HepG2 (cell line): ENCODE measurements around the gene IFT172. TPM values are rescaled to one million over a fixed set of nuclear protein-coding genes. Genes with fewer than 3 reads are reported as not detected.

Experiments used
- ADNP ChIP-seq: sonication (generic); formaldehyde crosslinking; IDR thresholded peaks from 2 replicates; pipeline ENCODE4 v1.4.0; 2020; ENCODE audit warnings: missing genetic modification reagents
- BCL6 ChIP-seq: IDR thresholded peaks from 2 replicates; pipeline ENCODE4 v1.6.1; 2016; ENCODE audit warnings: missing genetic modification reagents, missing compliant biosample characterization
- CAMTA2 ChIP-seq: sonication (generic); formaldehyde crosslinking; IDR thresholded peaks from 2 replicates; pipeline ENCODE4 v1.4.0; 2020; ENCODE audit warnings: mild to moderate bottlenecking, missing genetic modification reagents, borderline replicate concordance
- HNF4G ChIP-seq, 2 experiments: sonication (generic) in 1 of 2; formaldehyde crosslinking in 1 of 2; IDR thresholded peaks; 2 replicates each; pipeline versions ENCODE4 v1.4.0 to v1.6.1; 2011 to 2020; ENCODE audit warnings: borderline replicate concordance in 2 of 2, low read depth in 2 of 2, mild to moderate bottlenecking in 2 of 2, low read length in 1 of 2, missing genetic modification reagents in 1 of 2, moderate library complexity in 1 of 2
- HOXA3 ChIP-seq: sonication (generic); formaldehyde crosslinking; IDR thresholded peaks from 2 replicates; pipeline ENCODE4 v1.5.0; 2020; ENCODE audit warnings: missing genetic modification reagents
- KMT2A ChIP-seq: sonication (generic); formaldehyde crosslinking; IDR thresholded peaks from 2 replicates; pipeline ENCODE4 v1.4.0; 2020; ENCODE audit warnings: missing genetic modification reagents
- MAFF ChIP-seq: IDR thresholded peaks from 2 replicates; pipeline ENCODE4 v1.6.1; 2011; ENCODE audit warnings: low read depth, low read length, improper control_type of control experiment
- NPAS2 ChIP-seq: sonication (generic); formaldehyde crosslinking; IDR thresholded peaks from 2 replicates; pipeline ENCODE4 v1.8.0; 2022; ENCODE audit warnings: mild to moderate bottlenecking, missing genetic modification reagents, borderline replicate concordance
- TEAD3 ChIP-seq: optimal IDR thresholded peaks from 2 replicates; pipeline ENCODE3; 2016; ENCODE audit warnings: borderline replicate concordance
- ZNF430 ChIP-seq: sonication (generic); formaldehyde crosslinking; IDR thresholded peaks from 2 replicates; pipeline ENCODE4 v1.9.0; 2021; ENCODE audit warnings: mild to moderate bottlenecking, missing genetic modification reagents
- ZNF543 ChIP-seq: sonication (generic); formaldehyde crosslinking; IDR thresholded peaks from 2 replicates; pipeline ENCODE4 v1.4.0; 2020; ENCODE audit warnings: mild to moderate bottlenecking, missing genetic modification reagents
- ZNF577 ChIP-seq: sonication (generic); formaldehyde crosslinking; IDR thresholded peaks from 2 replicates; pipeline ENCODE4 v1.4.0; 2020; ENCODE audit warnings: mild to moderate bottlenecking, low read depth, missing genetic modification reagents, borderline replicate concordance
- ZNF607 ChIP-seq: sonication (generic); formaldehyde crosslinking; IDR thresholded peaks from 2 replicates; pipeline ENCODE4 v1.5.1; 2020; ENCODE audit warnings: missing genetic modification reagents, mild to moderate bottlenecking, borderline replicate concordance
- polyA plus RNA-seq, 8 experiments: library from polyadenylated mRNA; depleted of rRNA in 3 of 8; stranded (reverse) in 7 of 8; unstranded in 1 of 8; fragments of >200 nt; fragmentation: Illumina TruSeq in 4 of 8; extraction: Trizol in 4 of 8; gene quantifications; 2 replicates each; pipeline versions ENCODE4 v1.2.1 to v1.2.3, GENCODE V29; 2011 to 2016; ENCODE audit warnings: low read depth in 4 of 8, missing spikeins in 1 of 8, mixed read lengths in 1 of 8; ENCODE audit not compliant: insufficient read depth in 1 of 8
- total RNA-seq, 5 experiments: library from RNA; depleted of rRNA; stranded (reverse); fragments of >200 nt; fragmentation: Illumina TruSeq; extraction: Trizol; gene quantifications; 2 replicates each; pipeline ENCODE4 v1.2.3, GENCODE V29; 2016; ENCODE audit warnings: low read depth in 1 of 5
- TF ChIP-seq, protein P1 (sequence below): sonication (generic); formaldehyde crosslinking; IDR thresholded peaks from 2 replicates; pipeline ENCODE4 v1.4.0; 2020; ENCODE audit warnings: missing genetic modification reagents, borderline replicate concordance
- TF ChIP-seq, protein P2 (sequence below), 2 experiments: sonication (generic) in 1 of 2; formaldehyde crosslinking in 1 of 2; IDR thresholded peaks; 2 replicates each; pipeline versions ENCODE4 v1.6.1 to v1.9.0; 2014 to 2022; ENCODE audit warnings: antibody characterized with exemption in 1 of 2, borderline replicate concordance in 1 of 2, inconsistent platforms in 1 of 2, low read depth in 1 of 2, missing genetic modification reagents in 1 of 2
- TF ChIP-seq, protein P3 (sequence below): sonication (generic); formaldehyde crosslinking; IDR thresholded peaks from 2 replicates; pipeline ENCODE4 v1.5.1; 2020; ENCODE audit warnings: missing genetic modification reagents, mild to moderate bottlenecking, borderline replicate concordance

The IFT172 gene
- total and polyA plus RNA-seq, 2 of the 13 experiments (the other 11 are each of a cell fraction or from before 2014, with no cell fraction given), result 21.6 to 35.7 TPM

DNA sequence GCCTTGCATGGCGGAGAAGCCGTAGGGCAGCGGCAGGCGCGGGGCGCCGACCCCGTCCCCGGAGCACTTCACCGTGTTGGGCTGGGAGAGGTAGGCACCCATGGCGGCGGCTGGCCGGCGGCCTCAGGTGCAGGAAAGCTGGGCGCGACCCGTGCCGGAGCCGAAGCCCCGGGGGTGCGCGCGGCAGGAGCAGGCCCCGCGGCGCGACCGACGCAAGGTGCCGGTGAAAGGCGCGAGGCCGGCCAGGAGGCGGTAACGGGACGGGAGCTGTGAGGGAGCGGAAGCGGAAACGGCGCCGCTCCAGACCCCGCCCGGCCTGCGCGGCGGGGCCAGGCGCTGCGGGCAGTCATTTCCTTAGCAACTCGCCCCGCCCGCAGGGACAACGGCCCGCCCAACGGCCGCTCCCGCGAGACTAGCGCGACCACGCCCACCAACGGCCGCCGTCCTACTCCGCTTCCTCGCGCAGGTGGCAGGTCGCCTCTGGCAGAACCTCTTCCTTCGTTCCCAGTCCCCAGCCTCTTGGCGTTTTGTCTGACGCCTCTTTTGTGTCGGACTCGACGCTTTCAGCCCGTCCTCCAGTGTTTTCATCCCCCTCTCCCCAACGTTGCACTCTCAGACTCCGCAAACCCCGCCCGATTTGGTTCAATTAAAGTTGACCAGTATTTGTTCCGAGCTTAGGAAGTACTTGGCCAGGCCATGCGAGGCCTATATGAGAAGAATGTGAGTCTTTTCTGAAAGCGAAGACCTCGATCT is 80.0 kb downstream of the IFT172 start, which contains the start of gene PPM1G (continued):
- TF ChIP-seq CAMTA2 (CRISPR knock-in tag) (no peak; the same call in 1 of the 2 replicates), NPAS2 (CRISPR knock-in tag) (no peak), KMT2A (CRISPR knock-in tag) (peak; percentile 82), ZNF543 (0 out of 2 replicates have a peak, but pooled peaks have one; percentile 79), ZNF430 (CRISPR knock-in tag) (peak; percentile 98), ZNF577 (CRISPR knock-in tag) (peak; percentile 83), ADNP (no peak), TEAD3 (CRISPR knock-in tag) (peak; percentile 84), ZNF607 (CRISPR knock-in tag) (peak; percentile 94), HNF4G (IDR thresholded peaks at IDR 0.05; ENCODE audit: borderline replicate concordance, low read depth, low read length) (no peak), HNF4G (CRISPR knock-in tag; IDR thresholded peaks at IDR 0.05; ENCODE audit: borderline replicate concordance, low read depth) (peak; percentile 75), HOXA3 (CRISPR knock-in tag) (peak; percentile 88), MAFF (no peak), BCL6 (peak; percentile 40; the same call in 1 of the 2 replicates)
- TF ChIP-seq, protein P1, sequence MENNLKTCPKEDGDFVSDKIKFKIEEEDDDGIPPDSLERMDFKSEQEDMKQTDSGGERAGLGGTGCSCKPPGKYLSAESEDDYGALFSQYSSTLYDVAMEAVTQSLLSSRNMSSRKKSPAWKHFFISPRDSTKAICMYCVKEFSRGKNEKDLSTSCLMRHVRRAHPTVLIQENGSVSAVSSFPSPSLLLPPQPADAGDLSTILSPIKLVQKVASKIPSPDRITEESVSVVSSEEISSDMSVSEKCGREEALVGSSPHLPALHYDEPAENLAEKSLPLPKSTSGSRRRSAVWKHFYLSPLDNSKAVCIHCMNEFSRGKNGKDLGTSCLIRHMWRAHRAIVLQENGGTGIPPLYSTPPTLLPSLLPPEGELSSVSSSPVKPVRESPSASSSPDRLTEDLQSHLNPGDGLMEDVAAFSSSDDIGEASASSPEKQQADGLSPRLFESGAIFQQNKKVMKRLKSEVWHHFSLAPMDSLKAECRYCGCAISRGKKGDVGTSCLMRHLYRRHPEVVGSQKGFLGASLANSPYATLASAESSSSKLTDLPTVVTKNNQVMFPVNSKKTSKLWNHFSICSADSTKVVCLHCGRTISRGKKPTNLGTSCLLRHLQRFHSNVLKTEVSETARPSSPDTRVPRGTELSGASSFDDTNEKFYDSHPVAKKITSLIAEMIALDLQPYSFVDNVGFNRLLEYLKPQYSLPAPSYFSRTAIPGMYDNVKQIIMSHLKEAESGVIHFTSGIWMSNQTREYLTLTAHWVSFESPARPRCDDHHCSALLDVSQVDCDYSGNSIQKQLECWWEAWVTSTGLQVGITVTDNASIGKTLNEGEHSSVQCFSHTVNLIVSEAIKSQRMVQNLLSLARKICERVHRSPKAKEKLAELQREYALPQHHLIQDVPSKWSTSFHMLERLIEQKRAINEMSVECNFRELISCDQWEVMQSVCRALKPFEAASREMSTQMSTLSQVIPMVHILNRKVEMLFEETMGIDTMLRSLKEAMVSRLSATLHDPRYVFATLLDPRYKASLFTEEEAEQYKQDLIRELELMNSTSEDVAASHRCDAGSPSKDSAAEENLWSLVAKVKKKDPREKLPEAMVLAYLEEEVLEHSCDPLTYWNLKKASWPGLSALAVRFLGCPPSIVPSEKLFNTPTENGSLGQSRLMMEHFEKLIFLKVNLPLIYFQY (CRISPR knock-in tag), result peak; percentile 41; the same call in 1 of the 2 replicates
- TF ChIP-seq, protein P2, sequence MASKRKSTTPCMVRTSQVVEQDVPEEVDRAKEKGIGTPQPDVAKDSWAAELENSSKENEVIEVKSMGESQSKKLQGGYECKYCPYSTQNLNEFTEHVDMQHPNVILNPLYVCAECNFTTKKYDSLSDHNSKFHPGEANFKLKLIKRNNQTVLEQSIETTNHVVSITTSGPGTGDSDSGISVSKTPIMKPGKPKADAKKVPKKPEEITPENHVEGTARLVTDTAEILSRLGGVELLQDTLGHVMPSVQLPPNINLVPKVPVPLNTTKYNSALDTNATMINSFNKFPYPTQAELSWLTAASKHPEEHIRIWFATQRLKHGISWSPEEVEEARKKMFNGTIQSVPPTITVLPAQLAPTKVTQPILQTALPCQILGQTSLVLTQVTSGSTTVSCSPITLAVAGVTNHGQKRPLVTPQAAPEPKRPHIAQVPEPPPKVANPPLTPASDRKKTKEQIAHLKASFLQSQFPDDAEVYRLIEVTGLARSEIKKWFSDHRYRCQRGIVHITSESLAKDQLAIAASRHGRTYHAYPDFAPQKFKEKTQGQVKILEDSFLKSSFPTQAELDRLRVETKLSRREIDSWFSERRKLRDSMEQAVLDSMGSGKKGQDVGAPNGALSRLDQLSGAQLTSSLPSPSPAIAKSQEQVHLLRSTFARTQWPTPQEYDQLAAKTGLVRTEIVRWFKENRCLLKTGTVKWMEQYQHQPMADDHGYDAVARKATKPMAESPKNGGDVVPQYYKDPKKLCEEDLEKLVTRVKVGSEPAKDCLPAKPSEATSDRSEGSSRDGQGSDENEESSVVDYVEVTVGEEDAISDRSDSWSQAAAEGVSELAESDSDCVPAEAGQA (IDR thresholded peaks at IDR 0.05; ENCODE audit: low read depth), result peak; percentile 52; the same call in 1 of the 2 replicates
- TF ChIP-seq, protein P2 (CRISPR knock-in tag; IDR thresholded peaks at IDR 0.05; ENCODE audit: borderline replicate concordance), result peak; percentile 92
- TF ChIP-seq, protein P3, sequence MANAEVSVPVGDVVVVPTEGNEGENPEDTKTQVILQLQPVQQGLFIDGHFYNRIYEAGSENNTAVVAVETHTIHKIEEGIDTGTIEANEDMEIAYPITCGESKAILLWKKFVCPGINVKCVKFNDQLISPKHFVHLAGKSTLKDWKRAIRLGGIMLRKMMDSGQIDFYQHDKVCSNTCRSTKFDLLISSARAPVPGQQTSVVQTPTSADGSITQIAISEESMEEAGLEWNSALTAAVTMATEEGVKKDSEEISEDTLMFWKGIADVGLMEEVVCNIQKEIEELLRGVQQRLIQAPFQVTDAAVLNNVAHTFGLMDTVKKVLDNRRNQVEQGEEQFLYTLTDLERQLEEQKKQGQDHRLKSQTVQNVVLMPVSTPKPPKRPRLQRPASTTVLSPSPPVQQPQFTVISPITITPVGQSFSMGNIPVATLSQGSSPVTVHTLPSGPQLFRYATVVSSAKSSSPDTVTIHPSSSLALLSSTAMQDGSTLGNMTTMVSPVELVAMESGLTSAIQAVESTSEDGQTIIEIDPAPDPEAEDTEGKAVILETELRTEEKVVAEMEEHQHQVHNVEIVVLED, result peak; percentile 92
